NOMO-1 treated with dmso at 0.1 percent for 144 hours (cell line): Measurements from ENCODE around the gene GNAT1.
"Not testable (repeated sequence)": the region's sequence is repeated elsewhere in the genome, so short reads cannot be mapped to it uniquely, and the experiment has no call there.

ENCODE experiments used
- DNase-seq: peaks from one replicate; lab custom pipeline; 2025; ENCODE audit not compliant: unreplicated experiment; lab: John Stamatoyannopoulos, UW

Gene GNAT1

DNA sequence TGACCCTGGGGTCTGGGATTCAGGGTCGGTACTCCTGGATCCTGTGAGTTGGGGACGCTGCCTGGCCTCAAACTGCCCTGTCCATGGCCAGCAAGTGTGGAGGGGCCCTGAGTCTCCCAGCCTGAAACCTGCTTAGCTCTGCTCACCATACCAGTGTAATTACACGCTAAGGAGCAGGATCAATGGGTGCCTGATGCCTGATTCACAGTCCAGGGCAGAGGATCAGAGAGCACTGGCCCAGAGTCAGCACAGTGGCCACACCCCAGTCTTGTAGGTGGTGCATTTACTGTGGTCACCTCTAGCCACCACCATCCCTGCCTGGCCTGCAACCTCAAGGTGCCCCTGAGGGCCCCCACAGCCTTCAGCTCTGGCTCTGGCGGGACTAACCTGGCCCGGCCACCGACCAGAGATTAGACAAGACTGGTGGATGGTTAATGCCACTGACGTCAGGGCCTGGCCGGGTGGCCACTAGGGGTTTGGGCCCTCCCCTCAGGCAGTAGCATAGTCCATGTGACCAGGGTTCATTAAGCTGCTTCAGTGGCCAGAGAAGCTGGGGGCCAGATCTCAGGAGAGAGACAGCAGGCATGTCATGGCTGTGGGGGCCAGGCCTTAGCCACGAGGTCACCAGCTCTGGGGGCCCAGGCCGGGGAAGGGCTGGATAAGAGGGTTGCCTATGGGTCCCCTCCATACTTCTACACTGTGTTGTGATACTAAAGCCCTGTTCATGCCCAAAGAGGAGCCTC is 10.3 kb downstream of the GNAT1 start:
- DNase-seq = no peak

DNA sequence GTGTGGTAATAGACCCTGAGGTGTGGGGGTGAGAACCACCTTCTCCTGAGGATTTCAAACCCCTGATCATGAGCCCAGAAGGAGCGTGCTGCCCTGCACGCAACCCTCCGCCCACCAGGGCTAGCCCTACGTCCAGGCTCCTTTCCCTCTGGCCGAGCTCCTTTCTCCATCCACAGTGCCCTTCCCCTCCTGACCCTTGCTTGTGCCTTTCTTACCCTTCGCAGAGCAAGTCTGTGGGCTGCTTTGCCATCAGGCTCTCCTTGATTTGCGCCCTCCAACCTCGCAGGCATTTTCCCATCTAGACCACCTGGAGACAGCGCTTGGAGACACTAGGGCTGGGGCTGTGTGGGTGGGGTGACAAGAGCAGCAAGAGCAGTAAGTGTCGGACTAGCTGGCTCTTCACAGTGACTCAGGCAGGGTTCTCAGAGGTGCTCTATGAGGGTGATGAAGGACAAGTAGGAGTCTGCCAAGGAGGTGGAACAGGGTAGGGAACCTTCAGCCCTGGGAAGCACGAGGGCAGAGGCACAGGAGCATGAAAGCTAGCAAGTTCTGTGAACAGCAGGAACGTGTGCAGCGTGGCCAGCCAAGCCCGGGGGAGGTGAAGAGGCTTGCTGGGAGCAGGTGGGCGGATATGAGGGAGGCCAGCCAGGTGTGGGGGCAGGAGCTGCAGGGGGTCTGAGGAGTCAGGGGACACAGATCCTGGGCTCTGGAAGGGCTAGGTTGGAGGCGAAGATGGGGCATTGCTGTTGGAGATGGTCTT is 11.1 kb downstream of the GNAT1 start:
- DNase-seq = no peak

DNA sequence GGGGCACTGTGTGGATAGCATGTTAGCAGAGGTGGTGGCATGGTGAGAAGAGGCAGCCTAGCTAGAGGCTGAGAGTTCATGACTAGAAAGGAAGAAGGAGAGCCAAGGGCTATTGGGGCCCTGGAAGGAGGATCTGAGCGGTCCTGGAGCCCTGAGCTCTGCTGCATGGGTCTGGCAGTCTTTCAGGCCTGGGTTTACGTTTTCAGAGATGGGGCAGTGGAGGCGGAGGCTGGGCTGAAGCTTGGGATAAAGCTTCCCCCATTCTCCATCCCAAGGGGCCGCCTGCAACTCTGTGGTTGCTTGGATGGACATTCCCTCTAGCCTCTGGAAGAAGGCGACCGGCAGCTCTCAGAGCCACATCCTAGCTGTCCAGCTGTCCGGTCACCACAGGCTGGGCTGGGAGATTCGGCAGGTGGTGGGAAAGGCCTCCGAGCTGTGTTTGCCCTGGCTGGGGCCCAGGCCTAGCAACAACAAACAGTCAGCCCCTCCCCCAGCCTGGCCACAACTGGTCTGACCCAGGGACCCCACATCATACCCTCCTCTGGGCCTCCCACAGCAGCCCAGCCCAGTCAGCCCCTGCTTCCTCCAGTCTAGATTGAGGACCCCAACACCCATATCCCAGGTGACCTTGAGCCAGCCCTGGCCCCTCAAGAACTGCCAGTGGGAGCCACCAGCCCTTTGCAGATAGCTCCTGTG is 11.9 kb downstream of the GNAT1 start:
- DNase-seq = no peak

DNA sequence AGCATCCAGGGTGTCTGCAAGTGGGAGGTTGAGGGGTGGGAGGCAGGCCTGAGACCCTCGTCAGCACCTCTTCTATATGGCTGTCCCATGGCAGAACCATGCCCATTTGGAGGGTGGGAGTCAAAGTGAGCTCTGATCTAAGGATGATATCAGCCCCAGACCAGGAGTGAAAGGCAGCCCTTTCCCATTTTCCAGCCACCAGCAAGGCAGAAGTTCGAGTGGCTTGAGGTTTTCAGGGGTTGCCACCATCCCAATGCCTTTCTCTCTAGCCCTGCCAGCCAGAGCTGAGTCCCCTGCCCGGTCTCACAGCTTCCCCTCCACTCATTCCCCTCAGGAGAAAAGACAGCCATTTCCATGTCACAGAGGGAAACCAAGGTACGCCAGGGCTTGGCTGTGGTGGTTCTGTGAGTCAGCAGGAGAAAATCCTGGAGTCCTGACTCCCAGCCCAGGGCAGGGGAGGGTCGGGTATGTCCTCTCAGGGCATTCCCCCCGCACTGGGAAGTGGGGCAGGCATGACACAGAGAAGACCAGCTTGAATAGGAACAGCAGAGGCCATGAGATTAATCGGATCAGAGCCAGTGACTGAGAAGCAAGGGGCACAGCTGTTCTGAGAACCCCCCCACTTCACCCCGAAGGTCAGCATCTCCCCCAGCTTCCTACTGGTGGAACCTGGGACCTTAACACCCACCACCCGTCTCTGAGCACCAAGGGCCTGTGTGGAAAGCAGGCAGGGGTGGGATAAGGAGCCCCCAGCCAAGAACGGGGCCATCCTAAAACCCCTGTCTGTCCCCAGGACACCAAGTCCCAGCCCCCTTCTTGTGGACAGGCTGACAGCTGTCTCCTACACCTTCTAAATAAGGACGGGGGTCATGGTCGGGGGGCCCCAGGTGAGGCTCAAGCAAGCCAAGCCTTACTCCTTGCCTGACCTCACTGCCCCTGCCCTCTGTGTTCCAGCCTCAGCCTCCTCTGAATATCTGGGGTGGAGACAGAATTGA is 12.7 kb downstream of the GNAT1 start:
- DNase-seq = no peak

DNA sequence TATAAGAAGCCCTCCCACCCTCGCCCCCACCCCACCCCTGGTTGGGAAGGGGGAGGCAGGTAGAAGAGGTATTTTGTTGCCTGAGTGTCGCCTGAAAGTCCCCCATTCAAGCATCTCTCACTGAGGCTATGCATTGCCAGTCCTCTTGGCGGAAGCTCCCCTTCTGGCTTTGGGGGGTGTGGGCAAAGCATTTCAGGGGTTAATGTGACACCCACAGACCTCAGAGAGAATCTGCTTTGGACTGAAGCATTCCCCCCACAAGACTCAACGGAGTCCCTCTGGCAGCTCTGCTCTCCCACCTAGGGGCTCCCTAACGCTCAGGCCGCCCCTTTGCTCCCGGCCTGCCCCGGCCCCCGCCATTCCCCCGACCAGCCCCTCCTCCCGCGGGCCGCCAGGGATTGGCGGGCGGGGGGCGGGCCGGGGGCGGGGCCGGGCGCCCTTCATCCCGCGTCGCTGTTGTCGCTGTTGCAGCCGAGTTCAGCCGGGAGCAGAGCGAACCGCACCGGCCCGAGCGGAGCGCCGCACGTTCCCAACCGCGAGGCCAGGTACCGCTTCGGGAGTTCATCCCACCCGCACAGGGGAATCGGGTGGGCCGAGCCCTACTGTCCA is 13.5 kb downstream of the GNAT1 start, which contains the start of gene SLC38A3:
Gene SLC38A3, plus strand, starts transcription at position 468 of the 609 bp plus-strand sequence. CDS start 8,929 bp downstream, outside the sequence.
- no peak for DNase-seq

DNA sequence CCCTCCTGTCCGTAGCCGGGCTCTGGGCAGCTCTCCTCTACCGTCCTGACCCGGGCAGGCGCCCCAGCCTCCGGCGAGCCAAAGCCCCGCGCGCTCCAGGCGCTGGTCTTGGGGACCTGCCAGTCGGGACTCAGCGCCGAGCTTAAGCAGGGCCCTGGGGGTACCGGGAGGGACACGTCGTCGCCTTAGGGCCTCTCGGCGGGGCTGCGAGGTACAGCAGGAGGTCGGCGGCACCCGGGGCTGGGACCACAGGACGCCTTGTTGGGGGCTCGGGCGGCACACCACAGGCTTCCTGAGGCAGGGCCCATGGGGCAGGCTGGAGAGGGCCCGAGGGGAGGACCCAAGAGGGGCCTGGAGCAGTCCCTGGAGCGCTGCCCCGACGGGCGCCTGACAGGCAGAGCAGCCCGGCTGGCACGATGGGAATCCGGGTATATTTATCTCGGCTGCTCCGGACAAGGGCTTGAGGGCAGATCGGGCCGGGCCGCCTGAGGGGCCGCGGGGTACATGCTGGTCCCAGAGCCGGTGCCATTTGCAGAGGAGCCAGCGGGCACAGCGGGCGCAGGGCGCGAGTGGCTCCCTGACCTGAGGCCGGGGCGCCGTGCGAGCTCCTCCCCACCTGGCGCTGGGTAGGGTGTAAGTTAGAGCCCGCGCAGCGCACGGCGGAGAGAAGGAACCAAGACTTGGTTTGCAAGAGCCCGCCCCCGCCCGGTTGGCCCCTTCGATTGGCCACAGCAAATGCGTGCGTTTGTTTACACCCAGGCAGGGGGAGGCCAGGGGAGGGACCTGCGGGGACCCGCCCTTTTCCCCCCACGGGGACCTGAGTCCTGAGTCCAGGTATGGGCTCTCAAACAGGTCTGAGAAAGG is 14.2 kb downstream of the GNAT1 start:
- no peak for DNase-seq

DNA sequence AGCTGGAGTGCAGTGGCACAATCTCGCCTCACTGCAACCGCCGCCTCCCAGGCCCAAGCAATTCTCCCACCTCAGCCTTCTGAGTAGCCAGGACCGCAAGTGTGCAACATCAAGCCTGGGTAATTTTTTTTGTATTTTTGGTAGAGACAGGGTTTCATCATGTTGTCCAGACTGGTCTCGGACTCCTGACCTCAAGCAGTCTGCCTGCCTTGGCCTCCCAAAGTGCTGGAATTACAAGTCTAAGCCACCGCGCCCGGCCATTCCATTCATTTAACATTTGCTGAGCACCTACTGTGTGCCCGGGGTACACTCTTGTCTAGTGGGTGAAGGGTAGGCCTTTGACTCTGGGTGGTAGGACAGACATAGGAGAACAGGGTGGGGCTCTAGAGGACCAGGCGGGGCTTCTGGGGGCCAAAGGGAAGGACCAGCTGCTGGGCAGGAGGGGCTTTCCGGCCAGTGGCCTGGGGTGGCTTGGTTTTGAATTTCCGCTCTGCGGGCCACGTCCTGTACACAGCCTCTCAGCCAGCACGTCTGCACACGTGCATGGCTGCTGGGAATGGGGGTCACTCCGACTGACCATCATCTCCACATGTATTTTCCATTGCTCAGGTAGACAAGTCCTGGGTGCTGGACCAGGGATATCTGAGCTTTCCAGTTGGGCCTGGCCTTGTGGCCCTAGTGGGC is 16.1 kb downstream of the GNAT1 start:
- no peak for DNase-seq

DNA sequence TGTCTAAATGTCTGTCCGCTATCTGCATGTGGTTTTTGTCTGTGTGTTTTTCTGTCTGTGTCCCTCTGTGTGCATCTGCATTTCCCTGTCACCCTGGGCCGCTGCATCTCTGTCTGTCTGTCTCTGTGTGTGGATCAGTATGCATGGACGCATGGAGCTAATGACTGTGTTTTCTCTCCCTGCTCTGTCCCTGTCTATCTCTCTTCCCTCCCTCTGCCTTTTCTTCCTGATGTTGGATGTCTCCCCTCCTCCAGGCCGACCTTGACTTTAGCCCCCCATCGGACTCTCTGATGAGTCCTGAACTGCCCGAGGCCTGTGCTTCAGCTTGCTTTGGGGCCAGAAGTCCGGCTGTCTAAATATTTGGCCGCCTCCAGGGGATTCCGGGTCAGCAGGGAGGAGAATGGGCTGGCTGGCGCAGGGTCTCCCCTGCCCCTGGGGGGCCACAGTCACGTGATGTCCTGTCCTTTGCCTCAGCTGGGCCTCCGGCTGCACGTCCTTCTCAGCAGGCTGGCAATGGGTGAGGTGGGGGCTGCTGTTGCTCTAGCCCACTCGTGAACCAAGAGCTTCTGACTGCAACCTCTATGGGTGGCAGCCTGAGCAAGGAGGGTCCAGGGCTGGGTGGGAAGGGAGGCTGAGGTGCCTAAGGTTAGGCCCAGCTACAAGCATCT is 17.4 kb downstream of the GNAT1 start:
- DNase-seq = no peak

DNA sequence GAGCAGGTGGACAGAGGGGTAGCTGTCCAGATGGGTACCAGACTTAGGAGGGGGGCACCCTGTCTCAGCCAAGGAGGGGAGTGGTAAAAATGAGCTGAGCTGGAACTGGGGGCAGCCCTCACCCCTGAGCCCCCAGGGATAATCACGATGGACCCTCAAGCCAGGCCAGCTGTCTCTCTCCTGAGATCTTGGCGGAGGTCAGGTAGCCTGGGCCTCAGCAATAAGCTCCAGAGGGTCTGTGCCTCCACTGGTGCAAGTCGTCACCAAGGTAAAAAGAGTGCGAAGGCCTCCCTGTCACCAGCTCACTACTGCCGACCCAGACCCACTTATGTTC is 18.7 kb downstream of the GNAT1 start:
- DNase-seq = no peak

DNA sequence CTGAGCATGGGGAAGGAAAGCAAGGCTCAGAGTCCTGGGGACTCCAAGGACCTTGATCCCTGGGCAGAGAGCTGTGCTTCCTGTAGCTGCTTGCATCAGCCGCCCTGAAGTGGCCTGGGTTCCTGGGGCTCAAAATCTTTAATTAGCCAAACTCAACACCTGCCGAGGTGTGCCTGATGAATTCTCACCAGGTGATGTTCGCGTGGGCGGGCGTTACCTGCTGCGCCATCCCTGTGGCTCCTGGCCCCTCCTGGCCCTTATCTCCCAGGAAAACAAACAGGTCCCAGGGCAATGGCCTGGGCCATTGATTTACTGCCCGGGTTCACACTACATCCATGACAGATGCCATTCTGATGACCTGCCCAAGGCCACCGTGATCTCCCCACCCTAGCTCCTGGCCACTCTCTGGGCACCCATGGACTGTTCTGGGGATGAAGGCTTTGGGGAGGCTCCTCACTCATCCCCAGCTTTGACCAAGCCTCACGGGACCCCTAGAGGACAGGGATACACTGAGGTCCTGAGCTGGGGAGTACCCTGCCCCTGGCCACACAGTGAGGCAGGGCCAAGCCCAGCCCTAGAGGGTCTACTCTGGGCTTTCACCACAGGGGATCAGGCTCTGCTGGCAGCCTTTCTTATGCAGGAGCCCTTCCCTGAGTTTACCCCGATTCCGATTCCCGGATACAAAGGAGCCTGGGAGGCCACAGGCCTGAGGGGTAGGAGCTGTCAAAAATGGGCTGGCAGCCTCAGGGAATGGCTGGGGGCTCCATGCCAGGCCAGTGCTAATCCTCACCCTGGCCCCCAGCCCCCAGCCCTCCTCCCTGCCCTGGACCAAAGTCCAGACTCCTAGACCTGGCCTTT is 19.3 kb downstream of the GNAT1 start:
- DNase-seq = no peak

DNA sequence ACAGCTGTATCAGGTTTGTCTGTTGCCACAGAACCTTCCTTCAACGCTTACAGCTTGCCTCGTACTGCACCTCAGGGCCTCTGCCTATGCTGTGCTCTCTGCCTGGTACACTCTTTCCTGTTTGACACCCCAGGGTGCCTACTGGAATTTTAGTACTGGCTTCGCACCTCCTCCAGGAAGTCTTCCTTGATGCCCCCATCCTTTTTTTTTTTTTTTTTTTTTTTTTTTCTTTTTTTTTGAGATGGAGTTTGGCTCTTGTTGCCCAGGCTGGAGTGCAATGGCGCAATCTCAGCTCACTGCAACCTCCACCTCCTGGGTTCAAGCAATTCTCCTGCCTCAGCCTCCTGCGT is 19.9 kb downstream of the GNAT1 start:
- DNase-seq = not testable (repeated sequence)

DNA sequence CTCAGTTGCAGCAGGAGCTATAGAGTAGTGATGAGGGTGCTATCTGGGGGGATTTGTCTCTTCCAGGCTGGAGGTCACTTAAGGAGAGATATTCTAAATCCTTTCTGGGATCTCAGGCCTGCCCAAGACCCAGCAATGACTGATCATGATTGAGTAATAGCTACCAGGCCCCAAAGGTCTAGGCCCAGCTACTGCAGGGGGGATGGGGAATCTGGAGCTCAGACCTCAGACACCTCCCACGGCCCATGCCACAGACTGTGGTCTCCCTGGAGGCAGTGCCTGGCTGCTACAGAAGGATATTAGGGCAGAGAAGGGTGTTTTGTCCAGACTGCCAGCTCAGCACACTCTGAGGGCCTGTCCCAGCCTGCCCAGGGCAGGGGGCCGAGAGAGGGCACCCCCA is 20.5 kb downstream of the GNAT1 start:
- DNase-seq = no peak

DNA sequence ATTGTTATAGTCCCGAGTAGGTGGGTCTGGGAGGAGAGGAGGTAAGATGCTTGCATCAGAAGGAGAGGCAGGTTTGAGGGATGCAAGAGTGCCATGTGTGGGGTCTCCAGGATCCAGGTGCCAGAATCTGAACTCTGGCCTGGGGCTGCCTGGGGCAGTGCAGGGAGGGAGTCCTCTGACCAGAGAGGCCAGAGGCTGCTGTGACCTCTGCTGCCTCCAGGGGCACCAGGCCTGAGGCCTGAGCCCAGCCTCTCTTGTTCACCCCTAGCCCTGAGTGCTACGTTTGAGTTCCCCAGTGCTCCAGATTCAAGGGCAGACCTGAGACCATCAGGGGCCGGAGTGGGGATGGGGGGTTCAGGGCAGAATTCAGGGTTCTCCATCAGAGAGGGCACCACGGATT is 21.1 kb downstream of the GNAT1 start:
- no peak for DNase-seq

DNA sequence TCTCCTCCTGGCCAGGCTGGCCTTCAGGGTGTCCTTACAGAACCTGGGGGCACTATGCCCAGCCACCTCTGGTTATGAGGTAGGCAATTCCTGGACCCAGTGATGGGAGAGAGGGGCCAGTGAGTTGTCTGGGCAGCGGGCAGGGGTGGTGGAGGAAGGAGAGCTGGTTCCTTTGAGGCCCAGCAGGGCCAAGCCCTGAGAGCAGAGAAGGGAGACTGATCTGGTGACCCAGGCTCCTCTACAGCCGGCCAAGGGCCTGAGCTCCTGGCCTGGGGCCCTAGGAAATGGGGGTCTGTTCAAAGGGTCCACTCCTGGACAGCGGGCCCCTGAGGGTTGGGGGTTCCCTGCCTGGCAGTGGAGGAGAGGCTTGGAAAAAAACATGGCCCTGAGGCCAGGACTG is 21.6 kb downstream of the GNAT1 start:
- DNase-seq = no peak

DNA sequence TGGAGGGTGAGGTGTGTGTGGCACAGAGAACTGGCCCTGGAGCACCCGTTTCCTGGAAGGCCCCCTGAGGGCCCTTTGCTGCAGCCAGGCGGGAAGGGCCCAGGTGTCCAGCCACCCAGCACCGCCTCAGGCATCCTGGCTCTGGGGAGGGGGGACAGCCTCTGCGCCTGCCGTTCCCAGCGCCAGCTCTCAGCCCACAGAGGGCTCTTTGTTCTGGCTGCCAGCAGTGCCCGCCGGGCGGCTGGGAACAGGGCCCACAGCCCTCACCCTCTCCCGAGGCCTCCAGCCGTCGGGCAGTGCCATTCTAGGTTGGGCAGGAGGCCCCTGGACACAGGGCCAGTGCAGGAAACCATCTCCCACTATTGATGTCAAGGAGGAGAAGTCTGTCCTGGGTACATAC is 22.0 kb downstream of the GNAT1 start:
- no peak for DNase-seq

DNA sequence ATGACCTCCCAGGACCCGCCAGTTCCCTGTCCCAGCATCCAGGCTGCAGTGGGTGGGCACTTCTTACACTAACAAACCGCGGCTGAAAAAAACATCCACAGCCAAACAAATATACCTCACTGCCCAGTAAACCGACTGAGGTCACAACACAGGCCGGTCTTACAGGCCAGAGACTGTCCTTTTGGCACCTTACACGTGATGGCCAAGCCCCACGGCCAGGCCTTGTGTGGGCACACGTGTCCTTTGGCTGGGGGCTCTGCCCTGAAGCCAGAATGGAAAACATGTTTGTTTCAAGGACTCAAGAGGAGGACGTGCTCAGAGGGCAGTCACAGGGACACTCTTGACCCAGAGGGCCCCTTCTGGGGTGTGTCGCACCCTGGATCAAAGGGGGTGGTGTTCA is 23.4 kb downstream of the GNAT1 start:
- DNase-seq = no peak

DNA sequence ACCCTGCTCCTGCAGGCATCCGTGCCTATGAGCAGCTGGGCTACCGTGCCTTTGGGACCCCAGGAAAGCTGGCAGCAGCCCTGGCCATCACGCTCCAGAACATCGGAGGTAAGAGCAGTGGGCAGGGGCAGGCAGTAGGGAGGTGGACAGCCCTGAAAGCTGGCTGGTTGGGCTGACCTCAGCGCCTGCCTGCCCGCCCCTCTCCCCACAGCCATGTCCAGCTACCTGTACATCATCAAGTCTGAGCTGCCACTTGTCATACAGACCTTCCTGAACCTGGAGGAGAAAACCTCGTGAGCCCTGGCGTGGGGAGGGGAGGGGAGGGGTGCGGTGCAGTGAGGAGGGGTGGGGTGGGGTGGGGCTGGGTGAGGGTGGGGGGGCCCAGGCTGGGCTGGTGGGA is 24.1 kb downstream of the GNAT1 start:
- no peak for DNase-seq

DNA sequence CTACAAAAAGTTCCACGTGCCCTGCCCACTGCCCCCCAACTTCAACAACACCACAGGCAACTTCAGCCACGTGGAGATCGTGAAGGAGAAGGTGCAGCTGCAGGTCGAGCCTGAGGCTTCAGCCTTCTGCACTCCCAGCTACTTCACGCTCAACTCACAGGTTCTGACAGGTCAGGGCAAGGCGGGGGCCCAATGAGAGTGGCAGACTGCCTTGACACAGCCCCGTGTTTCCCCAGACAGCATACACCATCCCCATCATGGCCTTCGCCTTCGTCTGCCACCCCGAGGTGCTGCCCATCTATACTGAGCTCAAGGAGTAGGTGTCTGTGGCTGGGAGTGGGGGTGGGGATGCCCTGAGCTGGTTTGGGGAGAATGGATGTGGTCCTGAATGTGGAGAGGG is 26.3 kb downstream of the GNAT1 start:
- no peak for DNase-seq
